Body of pancreas (tissue), 4 donors: ENCODE measurements around the gene ABCB10.

Experiments
- CTCF ChIP-seq, 7 experiments: fragments of 450-650 bp in 4 of 7; fragments of 200-600 bp in 3 of 7; sonication (generic) in 3 of 7; IDR thresholded peaks; one replicate each; pipeline ENCODE4 v1.5.1; 2016 to 2019; ENCODE audit warnings: antibody characterized with exemption in 7 of 7
- POLR2A ChIP-seq, 3 donors: fragments of 450-650 bp; IDR thresholded peaks; one replicate each; pipeline ENCODE4 v1.6.1; 2016; ENCODE audit warnings: antibody characterized with exemption in 3 of 3, mild to moderate bottlenecking in 2 of 3

DNA sequence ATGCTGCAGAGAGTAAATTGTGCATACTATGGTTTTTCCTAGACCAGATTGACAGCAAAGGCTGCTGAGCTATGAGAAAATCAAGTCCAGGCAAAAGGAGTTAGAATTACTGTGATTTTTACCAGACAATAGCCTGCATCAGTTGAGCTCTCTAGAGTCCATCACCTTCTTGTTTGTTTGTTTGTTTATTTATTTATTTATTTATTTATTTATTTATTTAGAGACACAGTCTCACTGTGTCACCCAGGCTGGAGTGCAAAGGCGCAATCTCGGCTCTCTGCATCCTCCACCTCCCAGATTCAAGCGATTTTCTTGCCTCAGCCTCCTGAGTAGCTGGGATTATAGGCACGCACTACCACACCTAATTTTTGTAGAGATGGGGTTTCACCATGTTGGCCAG lies 24.2 kb upstream of the ABCB10 start:
- no peak for TF ChIP-seq POLR2A (IDR thresholded peaks at IDR 0.05)
- TF ChIP-seq CTCF (IDR thresholded peaks at IDR 0.05): no peak
